Measurements from ENCODE around the gene SLC25A28.
"Not testable (repeated sequence)": the region's sequence is repeated elsewhere in the genome, so short reads cannot be mapped to it uniquely, and the experiment has no call there.

DNA sequence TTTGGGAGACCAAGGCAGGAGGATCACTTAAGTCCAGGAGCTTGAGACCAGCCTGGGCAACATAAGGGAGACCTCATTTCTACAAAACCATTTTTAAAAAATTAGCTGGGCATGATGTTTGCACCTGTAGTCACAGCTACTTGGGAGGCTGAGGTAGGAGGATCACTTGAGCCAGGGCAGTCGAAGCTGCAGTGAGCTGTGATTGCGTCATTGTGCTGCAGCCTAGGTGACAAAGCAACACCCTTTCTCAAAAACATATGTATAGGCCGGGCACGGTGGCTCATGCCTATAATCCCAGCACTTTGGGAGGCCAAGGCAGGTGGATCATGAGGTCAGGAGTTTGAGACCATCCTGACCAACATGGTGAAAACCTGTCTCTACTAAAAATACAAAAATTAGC lies 23.5 kb downstream of the SLC25A28 start:
- TF ChIP-seq, protein P1, sequence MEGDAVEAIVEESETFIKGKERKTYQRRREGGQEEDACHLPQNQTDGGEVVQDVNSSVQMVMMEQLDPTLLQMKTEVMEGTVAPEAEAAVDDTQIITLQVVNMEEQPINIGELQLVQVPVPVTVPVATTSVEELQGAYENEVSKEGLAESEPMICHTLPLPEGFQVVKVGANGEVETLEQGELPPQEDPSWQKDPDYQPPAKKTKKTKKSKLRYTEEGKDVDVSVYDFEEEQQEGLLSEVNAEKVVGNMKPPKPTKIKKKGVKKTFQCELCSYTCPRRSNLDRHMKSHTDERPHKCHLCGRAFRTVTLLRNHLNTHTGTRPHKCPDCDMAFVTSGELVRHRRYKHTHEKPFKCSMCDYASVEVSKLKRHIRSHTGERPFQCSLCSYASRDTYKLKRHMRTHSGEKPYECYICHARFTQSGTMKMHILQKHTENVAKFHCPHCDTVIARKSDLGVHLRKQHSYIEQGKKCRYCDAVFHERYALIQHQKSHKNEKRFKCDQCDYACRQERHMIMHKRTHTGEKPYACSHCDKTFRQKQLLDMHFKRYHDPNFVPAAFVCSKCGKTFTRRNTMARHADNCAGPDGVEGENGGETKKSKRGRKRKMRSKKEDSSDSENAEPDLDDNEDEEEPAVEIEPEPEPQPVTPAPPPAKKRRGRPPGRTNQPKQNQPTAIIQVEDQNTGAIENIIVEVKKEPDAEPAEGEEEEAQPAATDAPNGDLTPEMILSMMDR (IDR thresholded peaks at IDR 0.05), result not testable (repeated sequence)
- not testable (repeated sequence) for TF ChIP-seq POLR2AphosphoS5, EP300 (IDR thresholded peaks at IDR 0.05)

All from esophagus muscularis mucosa (tissue), 4 donors.